Testis (tissue), 2 donors: ENCODE measurements around the gene KCND3.

Source experiments
- POLR2A ChIP-seq: fragments of 450-650 bp; IDR thresholded peaks from one replicate; pipeline ENCODE4 v1.6.1; 2017; ENCODE audit warnings: antibody characterized with exemption, mild to moderate bottlenecking, moderate library complexity
- TF ChIP-seq, protein P1 (sequence below), 3 experiments: fragments of 450-650 bp in 2 of 3; fragments of 200-600 bp in 1 of 3; sonication (generic) in 1 of 3; IDR thresholded peaks; one replicate each; pipeline ENCODE4 v1.5.1; 2016 to 2019; ENCODE audit warnings: antibody characterized with exemption in 3 of 3, mild to moderate bottlenecking in 2 of 3, moderate library complexity in 1 of 3

DNA sequence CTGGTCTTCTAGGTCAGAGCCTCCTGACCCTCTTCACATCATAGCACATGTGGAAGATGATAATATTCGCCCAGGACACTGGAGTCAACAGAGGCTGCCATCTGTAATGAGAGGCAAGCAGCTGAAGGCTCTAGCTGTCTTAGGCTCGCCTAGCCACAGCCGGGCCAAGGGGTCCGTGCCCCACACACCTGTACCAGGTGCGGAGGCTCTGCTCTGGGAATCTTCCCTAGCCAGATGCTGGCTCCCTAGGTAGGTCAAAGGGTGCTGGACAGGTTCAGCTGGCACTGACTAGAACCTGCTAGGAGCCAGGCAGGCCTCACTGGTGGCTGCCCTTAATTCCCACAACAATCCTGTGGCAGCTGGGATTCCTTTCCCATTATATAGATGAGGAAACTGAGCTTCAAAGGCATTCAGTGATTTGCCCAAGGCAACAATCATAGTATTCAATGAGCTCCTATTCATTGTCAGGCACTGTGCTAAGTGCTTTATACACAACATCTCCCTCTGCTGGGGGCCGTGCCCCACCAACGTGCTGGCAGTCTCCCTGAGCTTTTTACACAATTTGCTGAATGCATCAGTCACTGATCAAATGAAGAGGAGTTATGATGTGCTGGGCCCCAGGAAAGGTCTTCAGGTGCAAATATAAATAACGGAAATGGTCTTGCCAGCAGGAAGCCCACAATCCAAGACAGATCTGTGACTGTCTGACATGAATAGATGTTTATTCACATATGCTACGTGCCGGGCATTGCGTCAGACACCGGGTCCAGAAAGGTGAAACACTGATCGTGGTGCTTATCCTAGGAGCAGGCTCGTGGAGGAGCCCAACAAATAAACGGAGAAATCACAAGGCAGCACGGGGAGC lies 175.8 kb downstream of the KCND3 start:
- TF ChIP-seq POLR2A: no peak
- TF ChIP-seq, protein P1, sequence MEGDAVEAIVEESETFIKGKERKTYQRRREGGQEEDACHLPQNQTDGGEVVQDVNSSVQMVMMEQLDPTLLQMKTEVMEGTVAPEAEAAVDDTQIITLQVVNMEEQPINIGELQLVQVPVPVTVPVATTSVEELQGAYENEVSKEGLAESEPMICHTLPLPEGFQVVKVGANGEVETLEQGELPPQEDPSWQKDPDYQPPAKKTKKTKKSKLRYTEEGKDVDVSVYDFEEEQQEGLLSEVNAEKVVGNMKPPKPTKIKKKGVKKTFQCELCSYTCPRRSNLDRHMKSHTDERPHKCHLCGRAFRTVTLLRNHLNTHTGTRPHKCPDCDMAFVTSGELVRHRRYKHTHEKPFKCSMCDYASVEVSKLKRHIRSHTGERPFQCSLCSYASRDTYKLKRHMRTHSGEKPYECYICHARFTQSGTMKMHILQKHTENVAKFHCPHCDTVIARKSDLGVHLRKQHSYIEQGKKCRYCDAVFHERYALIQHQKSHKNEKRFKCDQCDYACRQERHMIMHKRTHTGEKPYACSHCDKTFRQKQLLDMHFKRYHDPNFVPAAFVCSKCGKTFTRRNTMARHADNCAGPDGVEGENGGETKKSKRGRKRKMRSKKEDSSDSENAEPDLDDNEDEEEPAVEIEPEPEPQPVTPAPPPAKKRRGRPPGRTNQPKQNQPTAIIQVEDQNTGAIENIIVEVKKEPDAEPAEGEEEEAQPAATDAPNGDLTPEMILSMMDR (IDR thresholded peaks at IDR 0.05): no peak
